ENCODE results near the gene ZNF653.
"Not testable (repeated sequence)": the region's sequence is repeated elsewhere in the genome, so short reads cannot be mapped to it uniquely, and the experiment has no call there.

ZNF653 gene

GRCh38 chr19:11433526-11433925, 72.1 kb downstream of the ZNF653 start:
- not testable (repeated sequence) for DNase-seq (ENCODE audit: low read depth)

All from HS-27A (cell line).